Measurements from ENCODE around the gene SLC25A47.

- TF ChIP-seq, protein P1, sequence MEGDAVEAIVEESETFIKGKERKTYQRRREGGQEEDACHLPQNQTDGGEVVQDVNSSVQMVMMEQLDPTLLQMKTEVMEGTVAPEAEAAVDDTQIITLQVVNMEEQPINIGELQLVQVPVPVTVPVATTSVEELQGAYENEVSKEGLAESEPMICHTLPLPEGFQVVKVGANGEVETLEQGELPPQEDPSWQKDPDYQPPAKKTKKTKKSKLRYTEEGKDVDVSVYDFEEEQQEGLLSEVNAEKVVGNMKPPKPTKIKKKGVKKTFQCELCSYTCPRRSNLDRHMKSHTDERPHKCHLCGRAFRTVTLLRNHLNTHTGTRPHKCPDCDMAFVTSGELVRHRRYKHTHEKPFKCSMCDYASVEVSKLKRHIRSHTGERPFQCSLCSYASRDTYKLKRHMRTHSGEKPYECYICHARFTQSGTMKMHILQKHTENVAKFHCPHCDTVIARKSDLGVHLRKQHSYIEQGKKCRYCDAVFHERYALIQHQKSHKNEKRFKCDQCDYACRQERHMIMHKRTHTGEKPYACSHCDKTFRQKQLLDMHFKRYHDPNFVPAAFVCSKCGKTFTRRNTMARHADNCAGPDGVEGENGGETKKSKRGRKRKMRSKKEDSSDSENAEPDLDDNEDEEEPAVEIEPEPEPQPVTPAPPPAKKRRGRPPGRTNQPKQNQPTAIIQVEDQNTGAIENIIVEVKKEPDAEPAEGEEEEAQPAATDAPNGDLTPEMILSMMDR (IDR thresholded peaks at IDR 0.05; ENCODE audit: poor library complexity): no peak
- no peak for TF ChIP-seq EZH2 (IDR thresholded peaks at IDR 0.05; ENCODE audit: borderline replicate concordance)
- no peak for TF ChIP-seq EZH2phosphoT487 (IDR thresholded peaks at IDR 0.05; ENCODE audit: low read depth, severe bottlenecking, unreplicated experiment)
These were observed 30.8 kb upstream of the SLC25A47 start for GRCh38 chr14:100292301-100292775.

Measured in hepatocyte (in vitro differentiated cells).